ENCODE results near the gene CD34. TPM values are rescaled to one million over a fixed set of nuclear protein-coding genes. Genes with fewer than 3 reads are reported as not detected.
A peak's percentile ranks its signal among the peaks of the same experiment; 100 is the strongest.
"Not testable (repeated sequence)": the region's sequence is repeated elsewhere in the genome, so short reads cannot be mapped to it uniquely, and the experiment has no call there.

Gene CD34
- total RNA-seq, 3 donors from 2014 or later, result 7.7 to 26.9 (median 9.7) TPM

DNA sequence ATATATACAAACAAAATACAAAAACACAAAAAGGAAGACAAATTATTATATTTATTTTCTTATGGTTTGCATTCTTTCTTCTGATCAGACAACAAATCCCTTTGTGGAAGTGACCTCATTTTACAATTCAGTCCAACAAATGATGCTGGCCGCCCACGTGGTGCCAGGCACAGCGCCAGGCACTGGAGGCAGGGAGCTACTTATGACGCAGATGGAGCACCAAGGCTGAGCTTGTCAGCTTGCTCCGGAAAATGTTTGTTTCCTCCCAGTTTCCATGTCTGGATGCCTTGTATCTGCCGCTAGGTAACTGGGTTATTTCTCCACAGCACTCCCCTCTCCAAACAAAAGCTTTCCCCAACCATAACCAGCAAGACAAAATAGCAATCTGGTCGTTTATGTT, 30.7 kb upstream of the CD34 start:
- peak; percentile 41 to 65 (median 49) for DNase-seq
- H3K36me3 ChIP-seq (ENCODE audit: low read depth), result no peaks in the 10 kb centered on the region
- ATAC-seq, result no peak

GRCh38 chr1:207938016-207938415, 27.1 kb upstream of the CD34 start:
- TF ChIP-seq CTCF (IDR thresholded peaks at IDR 0.05), result no peak
- DNase-seq, result no peak
- Histone ChIP-seq H3K36me3 (ENCODE audit: low read depth) (no peaks in the 10 kb centered on the region), H3K9me3 (no peaks in the 10 kb centered on the region), H3K4me3 (no peak overlapping the region), H3K4me1 (ENCODE audit: low read depth) (no peaks in the 10 kb centered on the region)
- intact Hi-C loops (cut with DNase I, micrococcal nuclease), result no loop called here
- peak; percentile 17 for ATAC-seq

More for the DNA sequence above, 30.7 kb upstream of the CD34 start:
- H3K4me1 ChIP-seq (ENCODE audit: low read depth), result no peaks in the 10 kb centered on the region
- no peak overlapping the region for H3K4me3 ChIP-seq
- TF ChIP-seq CTCF (IDR thresholded peaks at IDR 0.05), result no peak
- intact Hi-C loops (cut with DNase I, micrococcal nuclease), result no loop called here
- H3K9me3 ChIP-seq, result no peaks in the 10 kb centered on the region

DNA sequence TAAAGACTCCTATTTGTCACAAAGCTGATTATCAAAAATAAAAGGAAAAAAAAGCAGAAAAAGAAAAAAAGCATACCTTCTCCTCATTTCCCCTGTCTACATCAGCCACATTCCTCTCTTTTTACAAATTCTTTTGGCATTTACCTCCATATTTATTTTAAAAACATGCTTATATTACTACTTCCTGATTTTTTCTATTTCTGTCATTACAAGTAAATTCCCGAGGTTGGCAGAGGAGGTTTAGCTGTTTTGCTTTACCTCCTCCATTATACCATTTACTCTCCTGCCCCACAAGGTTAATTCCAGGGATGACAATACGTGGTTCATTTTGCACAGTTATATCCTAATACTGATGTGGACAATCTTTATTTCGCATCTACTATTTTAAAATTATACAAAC, 26.3 kb upstream of the CD34 start:
- DNase-seq, result no peak
- TF ChIP-seq CTCF (IDR thresholded peaks at IDR 0.05), result no peak
- Histone ChIP-seq H3K4me1 (ENCODE audit: low read depth) (no peaks in the 10 kb centered on the region), H3K4me3 (no peak overlapping the region), H3K36me3 (ENCODE audit: low read depth) (no peaks in the 10 kb centered on the region), H3K9me3 (no peaks in the 10 kb centered on the region)
- intact Hi-C loops (cut with DNase I, micrococcal nuclease), result no loop called here
- ATAC-seq, result no peak

GRCh38 chr1:207935166-207935583, 24.2 kb upstream of the CD34 start:
- Histone ChIP-seq H3K9me3 (no peaks in the 10 kb centered on the region), H3K4me3 (no peak overlapping the region), H3K4me1 (ENCODE audit: low read depth) (no peaks in the 10 kb centered on the region), H3K36me3 (ENCODE audit: low read depth) (no peaks in the 10 kb centered on the region)
- intact Hi-C loops (cut with DNase I, micrococcal nuclease), result no loop called here
- TF ChIP-seq CTCF (IDR thresholded peaks at IDR 0.05), result no peak
- ATAC-seq (no peak), DNase-seq (no peak)

GRCh38 chr1:207933205-207933800, 22.4 kb upstream of the CD34 start:
- no peaks in the 10 kb centered on the region for H3K36me3 ChIP-seq (ENCODE audit: low read depth)
- intact Hi-C loops (cut with DNase I, micrococcal nuclease), result no loop called here
- no peak for TF ChIP-seq CTCF (IDR thresholded peaks at IDR 0.05)
- H3K9me3 ChIP-seq, result no peaks in the 10 kb centered on the region
- H3K4me1 ChIP-seq (ENCODE audit: low read depth), result no peaks in the 10 kb centered on the region
- ATAC-seq (no peak), DNase-seq (no peak)
- no peak overlapping the region for H3K4me3 ChIP-seq

DNA sequence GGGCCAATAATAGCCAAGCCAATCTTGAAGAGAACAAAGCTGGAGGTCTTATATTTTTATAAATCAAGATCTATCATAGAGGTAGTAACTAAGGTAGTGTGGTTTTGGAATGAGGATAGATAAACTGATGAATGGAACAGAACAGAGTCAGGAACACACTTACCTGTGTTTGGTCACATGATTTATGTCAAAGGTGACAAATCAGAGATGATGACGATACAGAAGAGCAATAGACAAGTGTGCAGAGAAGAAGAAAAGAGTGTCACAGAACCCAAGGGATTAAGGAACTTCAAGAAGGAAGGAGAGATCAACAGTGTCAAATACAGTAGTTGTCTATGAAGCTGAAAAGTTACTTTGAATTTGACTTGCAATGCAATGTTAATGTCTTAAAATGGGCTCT, 16.1 kb upstream of the CD34 start:
- no peak for DNase-seq
- no peaks in the 10 kb centered on the region for H3K36me3 ChIP-seq (ENCODE audit: low read depth)
- no peaks in the 10 kb centered on the region for H3K9me3 ChIP-seq
- intact Hi-C loops (cut with DNase I, micrococcal nuclease), result no loop called here
- ATAC-seq, result no peak
- TF ChIP-seq CTCF (IDR thresholded peaks at IDR 0.05), result no peak
- no peaks in the 10 kb centered on the region for H3K4me1 ChIP-seq (ENCODE audit: low read depth)
- no peak overlapping the region for H3K4me3 ChIP-seq

- H3K4me3 ChIP-seq; ATAC-seq; H3K4me1 ChIP-seq (ENCODE audit: low read depth); intact Hi-C loops (cut with DNase I, micrococcal nuclease); H3K36me3 ChIP-seq (ENCODE audit: low read depth); H3K9me3 ChIP-seq; DNase-seq: not testable (repeated sequence)
These were observed 15.0 kb upstream of the CD34 start for GRCh38 chr1:207925969-207926368.

Measured in mucosa of descending colon (tissue), 3 donors.